Right ventricle myocardium superior (tissue), 1 donor: ENCODE data around the gene LRPPRC. TPM values are rescaled to one million over a fixed set of nuclear protein-coding genes. Genes with fewer than 3 reads are reported as not detected.
"Not testable (repeated sequence)": the region's sequence is repeated elsewhere in the genome, so short reads cannot be mapped to it uniquely, and the experiment has no call there.

ENCODE experiments used
- ATAC-seq: fragments of 200-7000 bp; cut with Tn5 transposase; one replicate; pipeline ENCODE4 v1.9.1; 2020; ENCODE audit warnings: mild to moderate bottlenecking; ENCODE audit not compliant: poor library complexity
- DNase-seq: peaks from one replicate; pipeline ENCODE4 v3.0.0-alpha.2; 2020
- intact Hi-C: fragments of 100-400 bp; cut with DNase I; formaldehyde crosslinking; loops from one replicate; pipeline ENCODE4 v1.11.2; 2022
- total RNA-seq: library from RNA; stranded (reverse); fragmentation: NEBNext Ultra II Directional; extraction: Animal tissue kit (Norgen Biotek cat#: 25700); gene quantifications from one replicate; pipeline ENCODE4 v1.2.1, GENCODE V29; 2021
- donor health status: DM: no; HTN: yes; CAD: no; lungs with severe emphysema.

Gene LRPPRC
- total RNA-seq, 1 donor from 2014 or later = 90.3 TPM

DNA sequence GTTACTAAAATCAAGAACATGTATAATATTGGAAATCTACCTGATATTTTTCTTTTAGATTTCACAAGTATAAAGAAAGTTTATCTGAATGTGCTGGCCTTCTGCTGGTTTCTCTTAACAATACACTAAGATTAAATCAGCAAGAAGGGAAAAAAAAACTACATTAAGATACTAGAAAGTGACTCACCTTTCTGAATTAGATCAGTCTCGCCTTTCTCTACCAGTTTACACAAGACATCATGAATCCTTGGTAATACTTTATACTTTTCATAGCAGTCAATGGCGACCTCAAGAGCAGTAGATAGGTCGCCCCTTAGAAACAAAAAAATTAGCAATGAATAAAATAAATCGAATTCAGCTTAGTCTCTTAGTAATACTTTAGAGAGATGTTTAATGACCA is 61.2 kb downstream of the LRPPRC start:
- DNase-seq = no peak
- intact Hi-C loops = no loop called here
- no peak for ATAC-seq

DNA sequence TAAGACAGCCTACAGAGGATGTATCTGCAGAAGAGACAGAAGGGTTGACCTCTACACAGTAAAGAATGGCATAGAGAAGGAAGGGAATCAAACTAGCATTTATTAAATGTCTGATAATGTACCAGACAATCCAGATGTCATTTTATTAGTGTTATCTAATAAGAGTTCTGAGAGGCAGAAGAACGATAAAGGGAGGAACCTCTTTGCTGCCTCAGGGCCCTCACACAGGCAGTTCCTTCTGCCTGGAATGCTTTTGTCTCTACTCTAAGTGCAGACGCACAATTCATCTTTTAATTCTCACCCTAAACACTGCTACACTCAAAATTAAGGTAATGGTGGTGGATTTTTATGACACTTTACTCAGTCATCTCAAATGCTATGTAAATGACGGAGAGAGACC is 64.5 kb downstream of the LRPPRC start:
- no peak for DNase-seq
- ATAC-seq = no peak
- intact Hi-C loops = no loop called here

DNA sequence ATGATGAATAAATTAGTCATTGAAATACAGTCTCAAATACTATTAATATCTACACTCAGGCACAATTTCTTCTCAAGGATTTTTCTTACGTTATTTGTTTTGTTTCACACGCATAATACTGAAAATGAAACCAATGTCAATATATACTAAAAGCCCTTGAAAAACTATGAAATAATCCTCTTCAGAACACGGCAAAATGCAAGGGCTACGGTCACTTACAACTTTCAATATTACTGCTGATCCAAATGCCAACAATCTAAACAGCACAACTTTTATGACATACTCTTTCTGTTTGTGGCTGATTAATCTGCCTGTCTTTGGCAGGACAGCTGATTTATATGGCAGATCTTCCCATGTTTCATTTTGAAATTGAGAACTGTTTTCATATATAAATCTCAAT is 68.3 kb downstream of the LRPPRC start:
- no peak for DNase-seq
- intact Hi-C loops = no loop called here
- no peak for ATAC-seq

- ATAC-seq (no peak), DNase-seq (no peak)
- intact Hi-C loops = no loop called here
Measured at GRCh38 chr2:43925431-43925830, 70.4 kb downstream of the LRPPRC start.

GRCh38 chr2:43924463-43924862 is 71.3 kb downstream of the LRPPRC start:
- DNase-seq (no peak), ATAC-seq (no peak)
- intact Hi-C loops = no loop called here

GRCh38 chr2:43911136-43911790 is 84.5 kb downstream of the LRPPRC start:
- intact Hi-C loops, ATAC-seq, DNase-seq: not testable (repeated sequence)

- ATAC-seq (no peak), DNase-seq (no peak)
- intact Hi-C loops = no loop called here
Measured at GRCh38 chr2:43906448-43907109, 89.2 kb downstream of the LRPPRC start.

DNA sequence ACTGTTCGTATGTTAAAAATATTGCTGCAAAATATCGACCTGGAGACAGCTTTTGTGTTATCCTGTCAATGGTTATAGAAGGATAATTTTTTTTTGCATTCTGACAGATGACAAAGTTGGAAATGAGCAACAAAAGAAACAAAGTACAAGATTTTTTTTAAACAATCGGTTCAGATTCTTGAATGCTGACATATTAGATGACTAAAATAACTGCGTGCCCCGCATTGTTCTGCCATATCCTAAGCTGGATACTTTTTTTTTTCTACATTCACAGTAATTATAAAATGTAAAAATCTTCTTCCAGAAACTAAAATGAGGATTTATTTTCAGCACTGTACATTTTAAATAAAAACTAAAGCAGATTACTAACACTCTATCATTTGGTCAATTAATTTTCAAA is 89.9 kb downstream of the LRPPRC start:
- ATAC-seq (no peak), DNase-seq (no peak)
- intact Hi-C loops = no loop called here

GRCh38 chr2:43905371-43905803 is 90.4 kb downstream of the LRPPRC start:
- intact Hi-C loops = no loop called here
- ATAC-seq (no peak), DNase-seq (no peak)

DNA sequence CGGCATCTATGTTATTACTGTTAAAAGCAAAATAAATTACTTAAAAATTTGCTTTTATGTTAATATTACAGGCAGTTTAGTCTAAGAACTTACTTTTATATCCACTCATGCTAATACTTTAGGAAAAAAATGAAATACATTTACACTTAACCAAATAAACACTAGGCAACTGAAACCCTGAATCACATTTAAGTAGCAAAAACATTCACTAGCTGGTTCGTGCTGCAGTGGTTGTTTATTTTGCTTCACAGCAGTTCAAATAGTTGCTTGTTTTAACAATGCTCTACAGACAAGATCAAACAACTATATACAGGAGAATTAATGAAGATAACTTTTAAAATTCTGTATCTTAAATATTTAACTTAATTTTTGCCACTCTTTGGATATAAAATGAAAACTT is 96.2 kb downstream of the LRPPRC start:
- intact Hi-C loops = no loop called here
- no peak for DNase-seq
- ATAC-seq = no peak

DNA sequence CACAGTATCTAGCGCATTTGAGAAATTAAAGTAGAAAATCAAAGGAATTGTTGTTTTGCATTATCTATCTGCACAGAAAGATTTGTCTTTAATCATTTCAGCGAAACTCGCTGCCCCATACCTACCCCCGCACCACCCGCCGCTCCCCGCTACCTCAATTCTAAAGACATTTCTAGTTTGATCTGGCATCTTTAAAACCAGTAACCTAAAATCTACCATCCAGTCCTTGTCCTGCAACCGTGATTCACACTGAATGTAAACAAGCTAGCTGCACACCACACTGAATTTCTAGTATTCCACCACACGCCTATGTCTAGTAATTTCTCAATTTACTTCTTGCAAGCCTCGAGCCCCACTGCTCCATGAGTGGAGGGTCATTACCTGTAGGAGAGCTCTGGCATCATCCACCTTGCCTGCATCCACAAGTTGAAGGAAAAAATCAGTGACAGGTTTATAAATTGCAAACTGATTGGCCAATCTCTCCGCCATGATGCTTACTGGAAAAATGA is 96.9 kb downstream of the LRPPRC start:
- no peak for ATAC-seq
- DNase-seq = no peak
- intact Hi-C loops = no loop called here

DNA sequence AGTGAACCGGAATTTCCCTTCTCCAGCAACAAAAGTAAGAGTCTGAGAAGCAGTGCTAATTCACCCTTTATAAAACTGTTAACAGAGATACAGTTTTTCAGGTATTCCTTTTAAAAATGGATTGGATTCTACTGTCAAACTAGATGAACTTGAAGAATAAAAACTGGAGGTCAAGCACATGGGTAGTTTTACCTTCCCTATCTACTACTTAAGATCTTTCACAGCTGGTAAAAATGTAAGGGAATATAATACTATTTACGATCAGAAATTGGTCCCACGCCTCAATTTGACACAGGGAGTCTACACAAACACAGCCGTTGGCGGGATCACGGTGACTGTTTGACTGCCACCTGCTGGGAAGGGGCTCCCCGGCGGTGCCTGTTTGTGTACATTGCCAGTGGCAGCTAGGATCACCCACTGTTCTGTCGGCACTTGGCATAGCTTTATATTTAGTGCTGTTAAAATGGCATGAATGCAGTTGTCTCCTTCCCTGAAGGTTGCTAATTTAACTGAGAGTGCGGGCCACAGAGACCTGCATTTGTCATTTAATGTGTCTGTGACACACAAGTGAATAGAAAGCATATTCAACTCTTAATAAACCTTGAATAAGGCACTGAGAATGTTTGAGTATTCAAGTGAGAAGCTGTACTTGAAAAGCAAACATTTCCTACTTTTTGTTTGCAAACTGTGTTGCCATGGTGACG is 97.5 kb downstream of the LRPPRC start:
- ATAC-seq (no peak), DNase-seq (no peak)
- intact Hi-C loops = no loop called here

GRCh38 chr2:43897492-43897891 is 98.3 kb downstream of the LRPPRC start:
- intact Hi-C loops = no loop called here
- ATAC-seq (no peak), DNase-seq (no peak)

GRCh38 chr2:43896906-43897305 is 98.9 kb downstream of the LRPPRC start:
- no peak for DNase-seq
- no peak for ATAC-seq
- intact Hi-C loops = no loop called here

DNA sequence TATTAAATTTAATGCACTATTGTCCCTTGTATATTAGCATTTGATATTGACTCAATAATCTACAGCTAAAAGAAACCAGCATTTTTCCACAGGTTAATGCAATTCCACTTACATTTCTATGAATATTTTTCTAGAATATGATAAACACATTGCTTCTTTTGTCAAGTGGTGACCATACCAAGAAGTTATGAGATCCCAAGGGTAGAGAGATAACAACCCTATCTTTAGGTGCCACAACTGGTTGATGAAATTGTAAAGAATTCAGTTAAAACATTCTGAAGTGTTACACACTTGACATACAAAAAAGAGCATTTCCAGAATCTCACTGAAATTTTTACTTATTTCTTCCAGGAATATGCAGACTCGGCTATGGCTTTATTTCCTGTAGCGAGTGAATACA is 101.0 kb downstream of the LRPPRC start:
- no peak for DNase-seq
- intact Hi-C loops = no loop called here
- no peak for ATAC-seq

DNA sequence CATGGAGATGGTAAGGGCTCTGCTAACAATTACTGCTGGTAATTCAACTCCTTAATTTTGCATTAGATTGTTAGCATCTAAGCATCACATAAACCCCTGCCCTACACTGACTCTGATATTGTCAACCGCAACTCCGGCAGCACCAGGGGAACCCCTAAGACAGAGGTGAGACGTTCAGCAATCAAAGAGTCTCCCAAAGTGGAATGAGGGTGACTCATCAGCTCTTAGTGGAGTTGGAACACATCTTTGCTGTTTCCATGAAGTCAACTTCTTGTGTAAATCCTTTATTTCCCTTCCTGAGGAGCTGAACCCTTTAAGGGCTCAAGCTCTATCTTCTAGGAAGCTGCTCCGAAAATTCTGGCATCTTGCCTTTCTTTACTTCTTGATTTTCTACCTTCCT is 104.9 kb downstream of the LRPPRC start:
- intact Hi-C loops = no loop called here
- no peak for DNase-seq
- no peak for ATAC-seq

GRCh38 chr2:43889416-43889815 is 106.4 kb downstream of the LRPPRC start:
- DNase-seq (no peak), ATAC-seq (no peak)
- intact Hi-C loops = no loop called here

DNA sequence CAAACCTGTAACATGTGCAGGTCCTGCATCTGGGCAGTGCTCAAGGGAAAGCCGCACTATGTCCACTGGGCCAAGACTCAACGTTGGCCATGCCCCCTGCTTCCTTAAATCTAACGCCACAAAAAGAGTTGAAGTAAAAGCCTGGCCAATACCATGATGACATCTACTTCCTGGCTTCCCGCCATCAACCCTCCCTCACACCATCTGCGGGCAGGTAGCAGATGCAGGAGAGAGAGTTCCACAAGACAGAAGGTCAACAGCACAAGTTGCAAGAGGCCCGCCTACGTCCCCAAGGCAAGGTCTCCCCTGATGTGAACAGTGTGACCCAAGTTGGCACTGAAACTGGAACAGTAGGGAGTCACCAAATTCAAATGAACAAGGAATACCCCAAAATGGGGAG is 108.6 kb downstream of the LRPPRC start:
- intact Hi-C loops = no loop called here
- ATAC-seq (no peak), DNase-seq (no peak)

GRCh38 chr2:43885132-43885632 is 110.6 kb downstream of the LRPPRC start:
- DNase-seq = no peak
- no peak for ATAC-seq
- intact Hi-C loops = no loop called here

GRCh38 chr2:43884689-43885088 is 111.1 kb downstream of the LRPPRC start:
- intact Hi-C loops = no loop called here
- no peak for DNase-seq
- no peak for ATAC-seq
